SU-DHL-6 (cell line): ENCODE results near the gene ERBB4.

Source experiments
- CTCF ChIP-seq: fragments of 200-600 bp; sonication (generic); IDR thresholded peaks from one replicate; pipeline ENCODE4 v1.5.1; 2017; ENCODE audit warnings: antibody characterized with exemption, mild to moderate bottlenecking, low read length, moderate library complexity; ENCODE audit not compliant: insufficient read depth, poor library complexity, severe bottlenecking
- EZH2phosphoT487 ChIP-seq: fragments of 200-600 bp; sonication (generic), shearing (Covaris generic); conservative IDR thresholded peaks from 2 replicates; pipeline ENCODE4 v1.6.1; 2018; ENCODE audit warnings: mild to moderate bottlenecking, antibody characterized with exemption, low read length, moderate library complexity, mixed read lengths

DNA sequence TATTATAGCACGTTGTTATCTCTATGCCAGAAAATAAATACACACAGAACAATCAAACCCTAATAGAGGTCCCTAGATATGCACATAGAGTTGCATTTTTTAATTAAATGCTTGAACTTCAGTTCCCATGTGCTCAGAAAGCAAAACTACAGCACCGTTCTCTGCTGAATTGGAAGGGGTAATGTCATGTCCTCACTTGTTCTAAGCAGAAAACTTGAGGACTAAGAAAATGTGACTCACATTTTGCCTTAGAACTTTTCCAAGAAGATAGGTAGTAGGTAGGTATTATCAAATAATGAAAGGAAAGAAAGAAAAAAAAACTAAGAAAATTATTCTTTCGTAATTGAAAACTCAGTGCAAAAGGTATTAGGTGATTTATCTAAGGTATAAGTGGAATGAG, 607.3 kb downstream of the ERBB4 start:
- TF ChIP-seq EZH2phosphoT487 (no peak), CTCF (no peak)
